Ovary (tissue), 3 donors: ENCODE results near the gene CGAS.

Experiments
- EP300 ChIP-seq: sonication (generic); formaldehyde crosslinking; IDR thresholded peaks from one replicate; pipeline ENCODE4 v1.6.1; 2017; ENCODE audit warnings: antibody characterized with exemption
- POLR2A ChIP-seq: fragments of 450-650 bp; IDR thresholded peaks from one replicate; pipeline ENCODE4 v1.6.1; 2017; ENCODE audit warnings: antibody characterized with exemption, mild to moderate bottlenecking, moderate library complexity
- TF ChIP-seq, protein P1 (sequence below), 3 donors: fragments of 450-650 bp in 2 of 3; fragments of 200-600 bp in 1 of 3; IDR thresholded peaks; one replicate each; pipeline versions ENCODE4 v1.5.1 to v1.8.0; 2016 to 2022; ENCODE audit warnings: antibody characterized with exemption in 3 of 3, mild to moderate bottlenecking in 1 of 3
- donor health status: DM: no; HTN: no; CAD: no.

DNA sequence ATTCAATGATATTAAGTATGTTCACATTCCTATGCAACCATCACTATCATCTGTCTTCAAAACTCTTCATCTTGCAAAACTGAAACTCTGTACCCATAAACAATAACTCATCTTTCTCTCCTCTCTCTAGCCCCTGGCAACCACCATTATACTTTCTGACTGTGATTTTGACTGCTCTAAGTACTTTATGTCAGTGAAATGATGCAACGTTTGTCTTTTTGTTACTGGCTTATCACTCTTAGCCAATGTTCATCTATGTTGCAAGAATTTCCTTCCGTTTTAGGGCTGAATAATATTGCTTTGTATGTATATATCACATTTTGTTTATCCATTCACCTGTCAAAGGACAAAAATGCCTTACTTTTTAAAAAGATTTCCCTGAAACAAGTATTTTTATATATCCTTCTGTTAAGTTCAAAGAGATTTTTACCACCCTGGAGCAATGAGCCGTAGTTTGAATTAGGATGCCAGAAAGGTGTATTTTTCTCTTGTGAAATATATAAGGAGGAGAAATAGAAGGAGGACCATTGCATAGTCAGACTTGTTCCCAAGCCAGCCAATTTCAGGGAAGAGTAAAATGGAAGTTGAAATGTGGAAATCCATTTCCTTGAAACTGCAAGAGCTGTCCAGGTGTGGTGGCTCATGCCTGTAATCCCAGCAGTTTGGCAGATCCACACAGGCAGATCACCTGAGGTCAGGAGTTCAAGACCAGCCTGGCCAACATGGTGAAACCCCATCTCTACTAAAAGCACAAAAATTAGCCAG is 4.0 kb upstream of the CGAS start:
- TF ChIP-seq, protein P1, sequence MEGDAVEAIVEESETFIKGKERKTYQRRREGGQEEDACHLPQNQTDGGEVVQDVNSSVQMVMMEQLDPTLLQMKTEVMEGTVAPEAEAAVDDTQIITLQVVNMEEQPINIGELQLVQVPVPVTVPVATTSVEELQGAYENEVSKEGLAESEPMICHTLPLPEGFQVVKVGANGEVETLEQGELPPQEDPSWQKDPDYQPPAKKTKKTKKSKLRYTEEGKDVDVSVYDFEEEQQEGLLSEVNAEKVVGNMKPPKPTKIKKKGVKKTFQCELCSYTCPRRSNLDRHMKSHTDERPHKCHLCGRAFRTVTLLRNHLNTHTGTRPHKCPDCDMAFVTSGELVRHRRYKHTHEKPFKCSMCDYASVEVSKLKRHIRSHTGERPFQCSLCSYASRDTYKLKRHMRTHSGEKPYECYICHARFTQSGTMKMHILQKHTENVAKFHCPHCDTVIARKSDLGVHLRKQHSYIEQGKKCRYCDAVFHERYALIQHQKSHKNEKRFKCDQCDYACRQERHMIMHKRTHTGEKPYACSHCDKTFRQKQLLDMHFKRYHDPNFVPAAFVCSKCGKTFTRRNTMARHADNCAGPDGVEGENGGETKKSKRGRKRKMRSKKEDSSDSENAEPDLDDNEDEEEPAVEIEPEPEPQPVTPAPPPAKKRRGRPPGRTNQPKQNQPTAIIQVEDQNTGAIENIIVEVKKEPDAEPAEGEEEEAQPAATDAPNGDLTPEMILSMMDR (IDR thresholded peaks at IDR 0.05), result no peak
- TF ChIP-seq POLR2A (no peak), EP300 (no peak)
